Measurements from ENCODE around the gene LUC7L.

The LUC7L gene

DNA sequence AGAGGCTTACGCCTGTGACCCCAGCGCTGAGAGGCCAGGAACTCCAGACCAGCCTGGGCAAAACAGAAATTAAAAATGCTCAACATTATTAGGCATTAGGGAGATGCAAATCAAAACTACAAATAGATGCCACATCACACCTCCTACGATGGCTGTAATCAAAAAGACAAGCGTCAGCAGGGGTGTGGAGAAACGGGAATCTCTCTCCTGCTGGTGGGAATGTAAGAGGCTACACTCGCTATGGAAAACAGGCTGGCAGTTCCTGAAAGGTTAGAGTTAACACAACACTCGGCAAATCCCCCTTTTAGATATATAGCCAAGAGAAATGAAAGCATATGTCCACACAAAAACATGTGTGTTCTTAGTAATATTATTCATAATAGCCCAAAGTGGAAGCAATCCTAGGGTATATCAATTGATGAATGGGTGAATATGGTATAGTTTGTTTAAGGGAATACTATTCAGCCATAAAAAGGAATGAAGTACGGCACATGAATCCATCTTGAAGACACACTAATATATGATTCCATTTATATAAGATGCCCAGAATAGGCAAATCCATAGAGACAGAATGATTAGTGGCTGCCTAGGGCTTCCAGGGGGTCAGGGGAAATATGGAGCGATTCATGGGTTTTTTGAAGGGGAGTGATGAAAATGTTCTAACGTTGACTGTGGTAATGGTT is 88.9 kb downstream of the LUC7L start:
- DNase-seq (ENCODE audit: low spot score), result no peak
